Chondrocyte (in vitro differentiated cells): ENCODE data around the gene USP22. TPM values are rescaled to one million over a fixed set of nuclear protein-coding genes. Genes with fewer than 3 reads are reported as not detected.

Experiments used
- DNase-seq: peaks from one replicate; pipeline ENCODE4 v3.0.0; 2021; ENCODE audit warnings: mixed read lengths, low spot score
- H3K27ac Mint-ChIP-seq: one replicate; pipeline ENCODE4 v1.8.0; 2021; ENCODE audit warnings: mild to moderate bottlenecking, moderate library complexity, mixed read lengths; ENCODE audit not compliant: unreplicated experiment
- H3K27me3 Mint-ChIP-seq: 2 replicates; pipeline ENCODE4 v1.8.0; 2021; ENCODE audit warnings: low read depth, mixed read lengths
- H3K36me3 Mint-ChIP-seq: 2 replicates; pipeline ENCODE4 v1.8.0; 2021; ENCODE audit warnings: low read depth, mixed read lengths
- H3K4me1 Mint-ChIP-seq: 2 replicates; pipeline ENCODE4 v1.8.0; 2021; ENCODE audit warnings: low read depth, mild to moderate bottlenecking, mixed read lengths
- H3K4me3 Mint-ChIP-seq: one replicate; pipeline ENCODE4 v1.8.0; 2021; ENCODE audit warnings: mild to moderate bottlenecking, moderate library complexity, mixed read lengths; ENCODE audit not compliant: unreplicated experiment
- H3K9me3 Mint-ChIP-seq: 2 replicates; pipeline ENCODE4 v1.8.0; 2021; ENCODE audit warnings: low read depth, mixed read lengths
- CTCF ChIP-seq: fragments of 200-600 bp; sonication (generic); IDR thresholded peaks from 2 replicates; pipeline ENCODE4 v1.5.0; 2021; ENCODE audit warnings: antibody characterized with exemption, mild to moderate bottlenecking, moderate library complexity
- total RNA-seq: library from RNA; stranded (reverse); gene quantifications from 3 replicates; pipeline ENCODE4 v1.2.1, GENCODE V29; 2021

The USP22 gene
- total RNA-seq, 1 donor from 2014 or later = 248 TPM

- H3K27ac Mint-ChIP-seq = peak overlapping the region; percentile 71
- H3K27me3 Mint-ChIP-seq = no peaks in the 10 kb centered on the region
- peaks cover 63% of the 10 kb centered on the region for H3K4me1 Mint-ChIP-seq
- no peak overlapping the region for H3K4me3 Mint-ChIP-seq
- H3K36me3 Mint-ChIP-seq = peaks cover 20% of the 10 kb centered on the region
- no peak for DNase-seq
- TF ChIP-seq CTCF = no peak
- H3K9me3 Mint-ChIP-seq = no peaks in the 10 kb centered on the region
Observed at GRCh38 chr17:21028192-21028591, 14.6 kb downstream of the USP22 start.

GRCh38 chr17:21027031-21027430 is 15.8 kb downstream of the USP22 start:
- H3K36me3 Mint-ChIP-seq = peaks cover 22% of the 10 kb centered on the region
- H3K4me3 Mint-ChIP-seq = no peak overlapping the region
- H3K4me1 Mint-ChIP-seq = peaks cover 57% of the 10 kb centered on the region
- DNase-seq = no peak
- TF ChIP-seq CTCF = no peak
- no peaks in the 10 kb centered on the region for H3K9me3 Mint-ChIP-seq
- no peak overlapping the region for H3K27ac Mint-ChIP-seq
- no peaks in the 10 kb centered on the region for H3K27me3 Mint-ChIP-seq

- Mint-ChIP-seq H3K4me3 (no peak overlapping the region), H3K27ac (no peak overlapping the region), H3K4me1 (peaks cover 55% of the 10 kb centered on the region), H3K27me3 (no peaks in the 10 kb centered on the region), H3K9me3 (no peaks in the 10 kb centered on the region), H3K36me3 (peaks cover 26% of the 10 kb centered on the region)
- no peak for DNase-seq
- TF ChIP-seq CTCF = no peak
Observed at GRCh38 chr17:21025451-21025850, 17.4 kb downstream of the USP22 start.

- DNase-seq = no peak
- Mint-ChIP-seq H3K4me1 (peaks cover 53% of the 10 kb centered on the region), H3K9me3 (no peaks in the 10 kb centered on the region), H3K27ac (peak overlapping the region; percentile 72), H3K36me3 (peaks cover 34% of the 10 kb centered on the region), H3K27me3 (no peaks in the 10 kb centered on the region), H3K4me3 (no peak overlapping the region)
- TF ChIP-seq CTCF = no peak
Observed at GRCh38 chr17:21024024-21024423, 18.8 kb downstream of the USP22 start.

- no peak for TF ChIP-seq CTCF
- DNase-seq = no peak
- Mint-ChIP-seq H3K9me3 (no peaks in the 10 kb centered on the region), H3K4me1 (peaks cover 36% of the 10 kb centered on the region), H3K4me3 (no peak overlapping the region), H3K27ac (peak overlapping the region; percentile 27), H3K27me3 (no peaks in the 10 kb centered on the region), H3K36me3 (peaks cover 50% of the 10 kb centered on the region)
Observed at GRCh38 chr17:21021208-21021803, 21.5 kb downstream of the USP22 start.
